GM06990 (cell line): Measurements from ENCODE around the gene PRPF6.

Experiments
- DNase-seq: peaks from one replicate; pipeline ENCODE4 v3.0.0-alpha.2; 2011; ENCODE audit not compliant: insufficient read length; ENCODE audit errors: extremely low read depth
- H3K27me3 ChIP-seq: replicated peaks from 2 replicates; pipeline ENCODE4 v1.6.0; 2011; ENCODE audit warnings: low read length; ENCODE audit not compliant: control insufficient read depth, insufficient read depth
- H3K36me3 ChIP-seq: 2 replicates; pipeline ENCODE4 v1.5.1; 2011; ENCODE audit warnings: low read length; ENCODE audit not compliant: control insufficient read depth, insufficient read depth
- H3K4me3 ChIP-seq: replicated peaks from 2 replicates; pipeline ENCODE4 v1.5.1; 2011; ENCODE audit warnings: low read depth, mild to moderate bottlenecking, control low read depth, low read length
- CTCF ChIP-seq: IDR thresholded peaks from 2 replicates; pipeline ENCODE4 v1.5.1; 2011; ENCODE audit warnings: low read length, control low read depth, mild to moderate bottlenecking, inconsistent platforms; ENCODE audit not compliant: insufficient read depth, poor library complexity, severe bottlenecking

The PRPF6 gene

GRCh38 chr20:64041040-64041780 lies 60.3 kb downstream of the PRPF6 start:
- H3K27me3 ChIP-seq, result no peaks in the 10 kb centered on the region; the same call in 1 of the 2 replicates
- DNase-seq, result no peak
- H3K36me3 ChIP-seq, result no peaks in the 10 kb centered on the region
- no peak for TF ChIP-seq CTCF
- H3K4me3 ChIP-seq, result no peak overlapping the region

- H3K27me3 ChIP-seq, result no peaks in the 10 kb centered on the region; the same call in 1 of the 2 replicates
- H3K36me3 ChIP-seq, result no peaks in the 10 kb centered on the region
- DNase-seq, result no peak
- TF ChIP-seq CTCF, result no peak
- peak overlapping the region; percentile 62 for H3K4me3 ChIP-seq
Observed at GRCh38 chr20:64041781-64042053, 60.8 kb downstream of the PRPF6 start.

GRCh38 chr20:64042054-64042781 lies 61.3 kb downstream of the PRPF6 start:
- no peaks in the 10 kb centered on the region for H3K36me3 ChIP-seq
- H3K4me3 ChIP-seq, result peak overlapping the region; percentile 62
- TF ChIP-seq CTCF, result no peak
- no peak for DNase-seq
- no peaks in the 10 kb centered on the region; the same call in 1 of the 2 replicates for H3K27me3 ChIP-seq

- no peak overlapping the region for H3K4me3 ChIP-seq
- TF ChIP-seq CTCF, result no peak
- no peaks in the 10 kb centered on the region for H3K36me3 ChIP-seq
- no peaks in the 10 kb centered on the region; the same call in 1 of the 2 replicates for H3K27me3 ChIP-seq
- DNase-seq, result no peak
Observed at GRCh38 chr20:64043768-64044167, 62.8 kb downstream of the PRPF6 start.

GRCh38 chr20:64044484-64045247 lies 63.7 kb downstream of the PRPF6 start:
- Histone ChIP-seq H3K27me3 (no peaks in the 10 kb centered on the region; the same call in 1 of the 2 replicates), H3K4me3 (no peak overlapping the region), H3K36me3 (no peaks in the 10 kb centered on the region)
- no peak for DNase-seq
- no peak for TF ChIP-seq CTCF
